ENCODE data around the gene PLEKHB2. TPM values are rescaled to one million over a fixed set of nuclear protein-coding genes. Genes with fewer than 3 reads are reported as not detected.
A peak's percentile ranks its signal among the peaks of the same experiment; 100 is the strongest.
"Not testable (repeated sequence)": the region's sequence is repeated elsewhere in the genome, so short reads cannot be mapped to it uniquely, and the experiment has no call there.

Gene PLEKHB2
- 10 to 100 TPM; 62.0 to 64.5 TPM for total RNA-seq

GRCh38 chr2:131105156-131105949 lies at the start of gene PLEKHB2:
TSS of gene PLEKHB2 (plus strand) at chr2:131105336. CDS start at chr2:131120942, 15,606 bp downstream.
- H3K27ac Mint-ChIP-seq = peak within 1 kb of the TSS; percentile 89
- H3K4me1 Mint-ChIP-seq (ENCODE audit: low read depth) = peaks cover 48% of the 10 kb centered on the region
- ChIA-PET POLR2A (interaction anchor here (1.0 to 3.6 kb wide), 2 partner anchors 12 to 19 kb away, joined by 3 to 70 read pairs; partner anchors contain the start of gene FAM168B), CTCF (interaction anchor here (1.0 to 3.0 kb wide), 5 partner anchors 11 to 308 kb away, joined by 3 to 15 read pairs (median 3); partner anchors contain the start of gene FAM168B)
- H3K4me3 Mint-ChIP-seq = peak within 1 kb of the TSS; percentile 85
- no peaks in the 10 kb centered on the region for H3K9me3 Mint-ChIP-seq (ENCODE audit: insufficient read depth)
- H3K27me3 Mint-ChIP-seq (ENCODE audit: low read depth) = no peaks in the 10 kb centered on the region
- ATAC-seq = peak; percentile 77
- peak; percentile 94 for DNase-seq
- H3K36me3 Mint-ChIP-seq (ENCODE audit: low read depth) = peaks cover 14% of the 10 kb centered on the region

GRCh38 chr2:131056204-131056931 lies 48.8 kb upstream of the PLEKHB2 start:
- H3K36me3 Mint-ChIP-seq (ENCODE audit: low read depth) = peaks cover 53% of the 10 kb centered on the region
- DNase-seq = no peak
- H3K9me3 Mint-ChIP-seq (ENCODE audit: insufficient read depth) = no peaks in the 10 kb centered on the region
- peak overlapping the region; percentile 13 for H3K27ac Mint-ChIP-seq
- no peak for ATAC-seq
- H3K4me3 Mint-ChIP-seq = no peak overlapping the region
- ChIA-PET CTCF (interaction anchor here (1.3 kb wide), 1 partner anchor 15 kb away, joined by 7 read pairs; no protein-coding TSS in a partner anchor), POLR2A (no interaction called here)
- H3K4me1 Mint-ChIP-seq (ENCODE audit: low read depth) = peaks cover 2% of the 10 kb centered on the region
- no peaks in the 10 kb centered on the region for H3K27me3 Mint-ChIP-seq (ENCODE audit: low read depth)

- POLR2A ChIA-PET = no interaction called here
- CTCF ChIA-PET = interaction anchor here (1.3 kb wide), 1 partner anchor 15 kb away, joined by 7 read pairs; no protein-coding TSS in a partner anchor
- H3K4me3 Mint-ChIP-seq = no peak overlapping the region
Measured at GRCh38 chr2:131056932-131057287, 48.2 kb upstream of the PLEKHB2 start.

GRCh38 chr2:131058214-131058843 lies 46.8 kb upstream of the PLEKHB2 start:
- Mint-ChIP-seq H3K4me3 (no peak overlapping the region), H3K36me3 (ENCODE audit: low read depth) (peaks cover 48% of the 10 kb centered on the region), H3K27me3 (ENCODE audit: low read depth) (no peaks in the 10 kb centered on the region), H3K9me3 (ENCODE audit: insufficient read depth) (no peaks in the 10 kb centered on the region), H3K27ac (no peak overlapping the region), H3K4me1 (ENCODE audit: low read depth) (peaks cover 13% of the 10 kb centered on the region)
- ATAC-seq = no peak
- ChIA-PET CTCF (no interaction called here), POLR2A (no interaction called here)
- DNase-seq = no peak

More at GRCh38 chr2:131056932-131057287, 48.2 kb upstream of the PLEKHB2 start:
- no peaks in the 10 kb centered on the region for H3K27me3 Mint-ChIP-seq (ENCODE audit: low read depth)
- DNase-seq (no peak), ATAC-seq (no peak)
- peak overlapping the region; percentile 26 for H3K27ac Mint-ChIP-seq
- H3K4me1 Mint-ChIP-seq (ENCODE audit: low read depth) = peaks cover 4% of the 10 kb centered on the region
- H3K36me3 Mint-ChIP-seq (ENCODE audit: low read depth) = peaks cover 50% of the 10 kb centered on the region
- no peaks in the 10 kb centered on the region for H3K9me3 Mint-ChIP-seq (ENCODE audit: insufficient read depth)

- no peak for DNase-seq
- CTCF ChIA-PET = no interaction called here
- Mint-ChIP-seq H3K27me3 (ENCODE audit: low read depth) (no peaks in the 10 kb centered on the region), H3K4me3 (no peak overlapping the region), H3K27ac (no peak overlapping the region), H3K36me3 (ENCODE audit: low read depth) (peaks cover 51% of the 10 kb centered on the region), H3K4me1 (ENCODE audit: low read depth) (peaks cover 13% of the 10 kb centered on the region), H3K9me3 (ENCODE audit: insufficient read depth) (no peaks in the 10 kb centered on the region)
- POLR2A ChIA-PET = no interaction called here
- no peak for ATAC-seq
Measured at GRCh38 chr2:131058920-131059319, 46.2 kb upstream of the PLEKHB2 start.

- peaks cover 13% of the 10 kb centered on the region for H3K4me1 Mint-ChIP-seq (ENCODE audit: low read depth)
Measured at GRCh38 chr2:131063501-131064283, 41.4 kb upstream of the PLEKHB2 start.

GRCh38 chr2:131064589-131065512 lies 40.3 kb upstream of the PLEKHB2 start:
- POLR2A ChIA-PET = no interaction called here
- H3K27ac Mint-ChIP-seq = peak overlapping the region; percentile 54
- peaks cover 60% of the 10 kb centered on the region for H3K36me3 Mint-ChIP-seq (ENCODE audit: low read depth)
- H3K4me3 Mint-ChIP-seq = no peak overlapping the region
- H3K27me3 Mint-ChIP-seq (ENCODE audit: low read depth) = no peaks in the 10 kb centered on the region
- CTCF ChIA-PET = no interaction called here
- H3K4me1 Mint-ChIP-seq (ENCODE audit: low read depth) = peaks cover 13% of the 10 kb centered on the region
- ATAC-seq (no peak), DNase-seq (no peak)
- H3K9me3 Mint-ChIP-seq (ENCODE audit: insufficient read depth) = no peaks in the 10 kb centered on the region

More at GRCh38 chr2:131063501-131064283, 41.4 kb upstream of the PLEKHB2 start:
- no peak overlapping the region for H3K27ac Mint-ChIP-seq
- no peak for ATAC-seq
- ChIA-PET POLR2A (no interaction called here), CTCF (no interaction called here)
- H3K9me3 Mint-ChIP-seq (ENCODE audit: insufficient read depth) = no peaks in the 10 kb centered on the region
- no peak for DNase-seq
- no peak overlapping the region for H3K4me3 Mint-ChIP-seq
- peaks cover 56% of the 10 kb centered on the region for H3K36me3 Mint-ChIP-seq (ENCODE audit: low read depth)
- H3K27me3 Mint-ChIP-seq (ENCODE audit: low read depth) = no peaks in the 10 kb centered on the region

GRCh38 chr2:131067465-131068125 lies 37.5 kb upstream of the PLEKHB2 start:
- no peaks in the 10 kb centered on the region for H3K9me3 Mint-ChIP-seq (ENCODE audit: insufficient read depth)
- ChIA-PET POLR2A (no interaction called here), CTCF (no interaction called here)
- H3K36me3 Mint-ChIP-seq (ENCODE audit: low read depth) = peaks cover 59% of the 10 kb centered on the region
- no peak overlapping the region for H3K27ac Mint-ChIP-seq
- DNase-seq (no peak), ATAC-seq (no peak)
- H3K4me3 Mint-ChIP-seq = no peak overlapping the region
- H3K27me3 Mint-ChIP-seq (ENCODE audit: low read depth) = no peaks in the 10 kb centered on the region
- peaks cover 2% of the 10 kb centered on the region for H3K4me1 Mint-ChIP-seq (ENCODE audit: low read depth)

- ATAC-seq; H3K27me3 Mint-ChIP-seq (ENCODE audit: low read depth); H3K4me1 Mint-ChIP-seq (ENCODE audit: low read depth); H3K4me3 Mint-ChIP-seq; POLR2A ChIA-PET; H3K27ac Mint-ChIP-seq; DNase-seq; H3K9me3 Mint-ChIP-seq (ENCODE audit: insufficient read depth): not testable (repeated sequence)
- H3K36me3 Mint-ChIP-seq (ENCODE audit: low read depth) = peaks cover 56% of the 10 kb centered on the region
- CTCF ChIA-PET = interaction anchor here (1.4 kb wide), 1 partner anchor 147 kb away, joined by 3 read pairs; no protein-coding TSS in a partner anchor
Measured at GRCh38 chr2:131068172-131068571, 37.0 kb upstream of the PLEKHB2 start.

GRCh38 chr2:131075578-131075977 lies 29.6 kb upstream of the PLEKHB2 start:
- Mint-ChIP-seq H3K4me1 (ENCODE audit: low read depth) (peaks cover 21% of the 10 kb centered on the region), H3K36me3 (ENCODE audit: low read depth) (peaks cover 66% of the 10 kb centered on the region)
- H3K9me3 Mint-ChIP-seq (ENCODE audit: insufficient read depth); CTCF ChIA-PET; H3K4me3 Mint-ChIP-seq; H3K27ac Mint-ChIP-seq; POLR2A ChIA-PET; DNase-seq; H3K27me3 Mint-ChIP-seq (ENCODE audit: low read depth); ATAC-seq: not testable (repeated sequence)
